ENCODE data around the gene TRNAU1AP. TPM values are rescaled to one million over a fixed set of nuclear protein-coding genes. Genes with fewer than 3 reads are reported as not detected.

TRNAU1AP gene
- total RNA-seq, 1 donor from 2014 or later: 23.2 TPM

DNA sequence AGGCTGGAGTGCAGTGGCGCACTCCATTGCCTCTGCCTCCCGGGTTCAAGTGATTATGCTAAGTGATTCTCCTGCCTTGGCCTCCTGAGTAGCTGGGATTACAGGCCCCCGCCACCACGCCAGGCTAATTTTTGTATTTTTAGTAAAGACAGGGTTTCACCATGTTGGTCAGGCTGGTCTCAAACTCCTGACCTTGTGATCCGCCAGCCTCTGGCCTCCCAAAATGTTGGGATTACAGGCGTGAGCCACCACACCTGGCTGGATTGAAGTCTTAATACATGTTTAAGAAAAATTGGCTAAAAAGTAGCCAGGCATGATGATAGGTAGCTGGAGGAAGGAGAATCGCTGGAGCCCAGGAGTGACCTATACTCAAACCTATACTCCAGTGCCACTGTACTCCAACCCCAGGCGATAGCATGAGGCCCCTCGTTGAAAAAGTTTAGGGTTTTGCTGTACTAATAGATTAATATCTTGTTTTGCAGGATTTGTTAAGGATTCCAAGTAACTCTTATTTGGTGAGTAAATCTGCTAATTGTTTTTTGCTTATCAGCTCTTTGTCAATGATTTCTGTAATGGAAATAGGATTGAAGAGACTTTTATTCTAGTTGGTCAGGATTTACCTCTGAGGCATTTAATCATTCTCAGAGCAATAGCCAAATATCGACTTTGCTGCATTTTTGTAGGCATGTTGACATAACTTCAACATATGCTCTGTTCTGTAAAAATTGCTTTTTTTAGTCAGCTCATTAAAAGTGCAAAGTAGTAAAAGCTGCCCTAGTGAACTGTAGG lies 45.0 kb upstream of the TRNAU1AP start:
- TF ChIP-seq, protein P1, sequence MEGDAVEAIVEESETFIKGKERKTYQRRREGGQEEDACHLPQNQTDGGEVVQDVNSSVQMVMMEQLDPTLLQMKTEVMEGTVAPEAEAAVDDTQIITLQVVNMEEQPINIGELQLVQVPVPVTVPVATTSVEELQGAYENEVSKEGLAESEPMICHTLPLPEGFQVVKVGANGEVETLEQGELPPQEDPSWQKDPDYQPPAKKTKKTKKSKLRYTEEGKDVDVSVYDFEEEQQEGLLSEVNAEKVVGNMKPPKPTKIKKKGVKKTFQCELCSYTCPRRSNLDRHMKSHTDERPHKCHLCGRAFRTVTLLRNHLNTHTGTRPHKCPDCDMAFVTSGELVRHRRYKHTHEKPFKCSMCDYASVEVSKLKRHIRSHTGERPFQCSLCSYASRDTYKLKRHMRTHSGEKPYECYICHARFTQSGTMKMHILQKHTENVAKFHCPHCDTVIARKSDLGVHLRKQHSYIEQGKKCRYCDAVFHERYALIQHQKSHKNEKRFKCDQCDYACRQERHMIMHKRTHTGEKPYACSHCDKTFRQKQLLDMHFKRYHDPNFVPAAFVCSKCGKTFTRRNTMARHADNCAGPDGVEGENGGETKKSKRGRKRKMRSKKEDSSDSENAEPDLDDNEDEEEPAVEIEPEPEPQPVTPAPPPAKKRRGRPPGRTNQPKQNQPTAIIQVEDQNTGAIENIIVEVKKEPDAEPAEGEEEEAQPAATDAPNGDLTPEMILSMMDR (IDR thresholded peaks at IDR 0.05; ENCODE audit: insufficient read depth, low read length, severe bottlenecking): no peak
- no peaks in the 10 kb centered on the region for H3K27me3 ChIP-seq (ENCODE audit: control insufficient read depth, insufficient read depth, low read length)
- peaks cover 29% of the 10 kb centered on the region for H3K36me3 ChIP-seq (ENCODE audit: control insufficient read depth, insufficient read depth, low read length)
- DNase-seq (ENCODE audit: low read depth) (no peak), FAIRE-seq (no peak)
- peak overlapping the region; percentile 90 for H3K4me3 ChIP-seq (ENCODE audit: low read depth, low read length)

DNA sequence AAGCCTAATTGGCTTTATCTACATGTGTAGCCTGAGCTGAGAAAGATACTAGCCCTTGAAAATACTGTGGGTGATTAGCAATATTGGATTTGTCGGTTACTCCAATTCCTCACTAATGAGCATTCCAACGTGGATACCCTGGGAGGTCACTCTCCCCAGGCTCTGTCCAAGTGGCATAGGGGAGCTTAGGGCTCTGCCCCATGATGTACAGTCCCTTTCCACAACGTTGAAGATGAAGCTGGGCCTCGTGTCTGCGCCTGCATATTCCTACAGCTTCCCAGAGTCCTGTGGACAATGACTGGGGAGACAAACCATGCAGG lies 44.5 kb upstream of the TRNAU1AP start:
- Histone ChIP-seq H3K36me3 (ENCODE audit: control insufficient read depth, insufficient read depth, low read length) (peaks cover 30% of the 10 kb centered on the region), H3K4me3 (ENCODE audit: low read depth, low read length) (peak overlapping the region; percentile 90), H3K27me3 (ENCODE audit: control insufficient read depth, insufficient read depth, low read length) (no peaks in the 10 kb centered on the region)
- DNase-seq (ENCODE audit: low read depth) (peak; percentile 11), FAIRE-seq (no peak)
- TF ChIP-seq, protein P1 (IDR thresholded peaks at IDR 0.05; ENCODE audit: insufficient read depth, low read length, severe bottlenecking): no peak

DNA sequence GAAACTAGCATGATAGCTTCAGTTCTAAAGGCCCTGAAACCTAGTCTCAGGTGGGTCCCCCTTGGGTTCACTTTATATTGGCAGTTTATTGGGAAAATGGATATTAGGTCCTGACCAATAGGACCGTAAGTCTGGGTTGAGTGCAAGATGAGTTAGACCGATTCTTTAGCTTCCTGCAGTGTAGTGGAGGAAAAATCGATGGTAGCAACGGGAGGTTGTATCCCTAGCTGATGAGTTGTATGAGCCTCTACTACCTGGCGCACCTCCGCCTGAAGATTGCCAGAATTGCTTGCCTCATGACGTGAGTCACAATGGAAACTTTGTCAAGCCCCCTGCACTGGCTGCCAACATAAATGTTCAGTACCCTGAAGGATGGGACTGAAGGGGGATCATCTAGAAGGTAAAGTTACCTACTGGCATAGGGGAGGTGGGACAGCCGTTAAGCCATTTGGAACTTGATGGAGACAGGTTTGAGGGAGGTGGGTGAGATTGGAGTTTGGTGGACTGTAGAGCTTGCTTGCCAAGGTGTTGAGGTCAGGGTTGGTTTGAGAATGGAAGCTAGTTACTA lies 43.1 kb upstream of the TRNAU1AP start:
- TF ChIP-seq, protein P1 (IDR thresholded peaks at IDR 0.05; ENCODE audit: insufficient read depth, low read length, severe bottlenecking): no peak
- Histone ChIP-seq H3K27me3 (ENCODE audit: control insufficient read depth, insufficient read depth, low read length) (no peaks in the 10 kb centered on the region), H3K4me3 (ENCODE audit: low read depth, low read length) (no peak overlapping the region), H3K36me3 (ENCODE audit: control insufficient read depth, insufficient read depth, low read length) (peaks cover 30% of the 10 kb centered on the region)
- DNase-seq (ENCODE audit: low read depth): peak; percentile 29
- FAIRE-seq: no peak

DNA sequence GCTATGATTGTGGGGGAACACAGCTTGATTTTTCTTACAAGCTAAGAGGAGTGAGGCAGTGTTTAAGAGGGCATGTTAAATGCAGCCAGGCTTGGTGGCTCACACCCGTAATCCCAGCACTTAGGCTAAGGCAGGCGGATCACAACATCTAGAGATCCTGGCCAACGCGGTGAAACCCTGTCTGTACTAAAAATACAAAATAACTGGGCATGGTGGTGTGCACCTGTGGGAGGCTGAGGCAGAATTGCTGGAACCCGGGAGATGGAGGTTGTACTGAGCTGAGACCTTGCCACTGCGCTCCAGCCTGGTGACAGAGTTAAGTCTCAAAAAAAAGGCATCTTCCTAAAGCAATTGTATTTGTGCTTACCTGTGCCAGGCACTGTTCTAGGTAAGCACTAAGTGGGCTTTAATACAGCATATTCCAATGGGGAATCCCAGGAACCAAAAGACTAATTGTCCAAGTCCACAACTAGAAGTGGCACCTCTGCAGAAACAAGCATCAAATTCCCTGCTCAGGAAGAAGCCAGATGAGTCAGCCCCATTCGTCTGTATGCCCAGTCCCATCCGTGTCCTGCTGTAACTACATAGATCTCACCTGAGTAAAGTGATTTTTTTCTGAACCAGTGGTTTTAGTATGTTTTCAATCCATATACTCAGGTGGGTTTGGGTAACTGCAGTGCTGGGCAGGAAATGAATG lies 42.5 kb upstream of the TRNAU1AP start:
- FAIRE-seq: no peak
- DNase-seq (ENCODE audit: low read depth): peak; percentile 52
- Histone ChIP-seq H3K27me3 (ENCODE audit: control insufficient read depth, insufficient read depth, low read length) (no peaks in the 10 kb centered on the region), H3K36me3 (ENCODE audit: control insufficient read depth, insufficient read depth, low read length) (peaks cover 30% of the 10 kb centered on the region), H3K4me3 (ENCODE audit: low read depth, low read length) (no peak overlapping the region)
- TF ChIP-seq, protein P1 (IDR thresholded peaks at IDR 0.05; ENCODE audit: insufficient read depth, low read length, severe bottlenecking): no peak

DNA sequence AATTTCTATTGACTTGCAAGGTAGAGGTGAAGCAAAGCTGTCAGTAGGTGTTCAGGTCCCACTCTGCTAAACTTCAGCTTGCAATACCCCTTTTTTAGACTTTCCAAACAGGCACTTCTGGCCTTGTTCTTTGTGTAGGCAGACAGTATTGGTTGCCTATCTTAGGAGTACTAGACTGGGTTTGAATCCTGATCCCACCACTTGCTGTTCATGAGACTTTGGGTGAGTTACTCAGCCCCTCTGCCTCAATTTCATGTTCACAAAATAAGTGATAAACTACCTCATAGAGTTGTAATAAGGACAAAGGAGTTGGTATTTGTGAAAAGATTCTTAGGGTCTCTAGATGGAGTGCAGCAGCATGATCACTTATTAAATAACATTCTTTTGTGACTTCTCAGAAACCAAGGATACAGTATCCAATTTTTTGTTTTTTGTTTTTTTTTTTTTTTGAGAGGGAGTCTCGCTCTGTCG lies 41.9 kb upstream of the TRNAU1AP start:
- no peaks in the 10 kb centered on the region for H3K27me3 ChIP-seq (ENCODE audit: control insufficient read depth, insufficient read depth, low read length)
- DNase-seq (ENCODE audit: low read depth) (no peak), FAIRE-seq (no peak)
- H3K4me3 ChIP-seq (ENCODE audit: low read depth, low read length): no peak overlapping the region
- H3K36me3 ChIP-seq (ENCODE audit: control insufficient read depth, insufficient read depth, low read length): peaks cover 30% of the 10 kb centered on the region
- TF ChIP-seq, protein P1 (IDR thresholded peaks at IDR 0.05; ENCODE audit: insufficient read depth, low read length, severe bottlenecking): no peak
